Hematopoietic multipotent progenitor cell treated with erythropoietin and hydrocortisone succinate and interleukin-3 and kit ligand, for 6 days (in vitro differentiated cells): ENCODE measurements around the gene LMCD1.

ENCODE experiments used
- DNase-seq: peaks from one replicate; pipeline ENCODE4 v3.0.0-alpha.2; 2015

The LMCD1 gene, protein sequence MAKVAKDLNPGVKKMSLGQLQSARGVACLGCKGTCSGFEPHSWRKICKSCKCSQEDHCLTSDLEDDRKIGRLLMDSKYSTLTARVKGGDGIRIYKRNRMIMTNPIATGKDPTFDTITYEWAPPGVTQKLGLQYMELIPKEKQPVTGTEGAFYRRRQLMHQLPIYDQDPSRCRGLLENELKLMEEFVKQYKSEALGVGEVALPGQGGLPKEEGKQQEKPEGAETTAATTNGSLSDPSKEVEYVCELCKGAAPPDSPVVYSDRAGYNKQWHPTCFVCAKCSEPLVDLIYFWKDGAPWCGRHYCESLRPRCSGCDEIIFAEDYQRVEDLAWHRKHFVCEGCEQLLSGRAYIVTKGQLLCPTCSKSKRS

GRCh38 chr3:8501371-8502131 lies at the start of gene LMCD1:
LMCD1 (plus strand) TSS chr3:8501823; CDS start chr3:8501939, 116 bp downstream.
- peak; percentile 84 for DNase-seq

GRCh38 chr3:8452112-8452511 lies 49.5 kb upstream of the LMCD1 start:
- no peak for DNase-seq

DNA sequence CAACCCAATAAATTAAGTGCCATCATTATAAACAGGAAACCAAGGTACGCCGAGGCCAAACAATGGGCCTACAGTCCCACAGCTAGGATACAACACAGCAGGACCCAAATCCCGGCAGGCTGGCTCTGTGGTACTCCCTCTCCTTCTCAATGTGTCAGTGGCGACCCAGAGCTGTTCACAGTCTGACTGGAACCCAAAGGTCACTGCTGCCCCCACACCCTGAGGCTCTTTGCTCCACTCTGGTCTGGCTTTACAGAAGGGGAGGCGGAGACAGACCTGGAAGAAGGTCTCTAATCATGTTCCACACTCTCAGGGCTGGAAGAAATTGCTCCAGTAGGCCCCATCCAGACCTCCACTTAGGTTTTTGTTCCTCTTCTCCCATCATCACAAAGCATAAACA lies 48.5 kb upstream of the LMCD1 start:
- no peak for DNase-seq

DNA sequence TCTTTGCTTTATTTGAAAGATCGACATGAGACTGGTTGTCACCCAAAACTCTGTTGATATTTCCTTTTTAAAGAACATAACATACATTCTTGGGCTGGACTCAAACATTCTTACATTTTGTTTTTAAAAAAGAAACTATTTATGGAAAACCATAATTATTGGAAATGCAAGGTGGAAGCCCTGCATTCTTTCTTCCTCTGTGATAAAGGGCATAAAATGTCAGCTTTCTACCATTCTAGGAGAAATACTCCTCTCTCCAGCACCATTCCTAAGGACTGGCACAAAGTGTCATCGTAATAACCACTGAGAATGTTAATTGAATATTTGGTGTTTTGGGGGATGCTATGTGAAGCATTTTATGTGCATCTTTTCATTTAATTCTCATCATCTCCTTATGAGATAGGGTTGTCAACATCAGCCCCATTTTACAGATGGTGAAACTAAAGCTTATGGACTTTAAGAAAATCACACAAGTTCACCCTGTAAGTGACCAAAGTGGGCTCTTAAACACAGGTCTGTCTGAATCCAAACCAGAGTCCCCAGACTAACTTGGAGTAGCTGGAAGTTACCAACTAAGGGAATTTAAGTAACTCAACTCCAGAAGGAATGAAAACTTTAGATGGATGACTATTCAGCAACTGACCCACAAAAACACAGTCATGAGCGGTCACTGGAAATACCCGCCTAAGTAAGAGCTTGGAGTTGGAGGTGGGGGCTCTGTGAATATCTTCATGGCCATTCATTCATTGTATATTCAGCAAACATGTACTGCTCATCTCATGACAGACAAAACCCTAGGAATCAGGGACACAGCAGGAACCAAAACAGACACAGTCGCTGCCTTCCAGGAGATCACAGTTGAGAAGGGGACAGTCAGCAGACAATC lies 45.9 kb upstream of the LMCD1 start:
- no peak for DNase-seq

DNA sequence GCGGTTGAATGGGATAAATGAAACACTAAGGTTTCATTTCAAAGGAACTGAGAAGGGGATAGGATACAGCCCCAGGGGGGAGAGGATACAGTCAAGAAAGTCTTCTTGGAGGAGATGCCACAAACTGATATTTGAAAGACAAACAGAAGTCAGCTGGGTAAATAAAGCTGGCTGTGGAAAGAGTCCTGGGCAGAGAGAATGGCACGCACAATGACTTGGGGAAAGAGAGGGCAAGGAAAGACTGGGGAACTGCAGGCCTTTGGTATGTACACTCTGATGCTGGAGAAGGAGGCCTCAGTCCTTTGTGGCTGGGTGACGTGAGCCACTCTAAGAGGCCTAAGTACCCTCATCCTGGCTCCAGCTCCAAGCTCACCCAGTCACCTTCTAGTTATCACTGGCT lies 45.2 kb upstream of the LMCD1 start:
- DNase-seq, result no peak

DNA sequence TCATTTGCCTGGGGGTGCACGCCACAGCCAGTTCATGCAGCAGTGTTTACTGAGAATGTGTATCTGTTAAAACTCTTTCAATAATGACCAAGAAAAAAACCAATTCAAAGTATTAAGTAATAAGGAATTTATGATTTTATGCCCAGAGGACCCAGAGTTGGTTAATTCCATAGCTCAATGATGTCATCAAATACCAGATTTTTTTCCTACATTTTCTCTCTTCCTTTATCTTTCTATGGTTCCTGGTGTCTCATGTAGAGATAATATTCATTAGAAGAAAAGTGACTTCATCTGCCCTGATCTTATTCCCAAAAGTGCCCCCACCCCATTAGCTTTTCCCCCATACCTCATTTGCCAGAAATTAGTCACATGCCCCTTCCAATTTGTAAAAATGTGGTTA lies 44.6 kb upstream of the LMCD1 start:
- DNase-seq, result no peak

- no peak for DNase-seq
Measured at GRCh38 chr3:8458238-8458661, 43.4 kb upstream of the LMCD1 start.

- no peak for DNase-seq
Measured at GRCh38 chr3:8458711-8459110, 42.9 kb upstream of the LMCD1 start.

DNA sequence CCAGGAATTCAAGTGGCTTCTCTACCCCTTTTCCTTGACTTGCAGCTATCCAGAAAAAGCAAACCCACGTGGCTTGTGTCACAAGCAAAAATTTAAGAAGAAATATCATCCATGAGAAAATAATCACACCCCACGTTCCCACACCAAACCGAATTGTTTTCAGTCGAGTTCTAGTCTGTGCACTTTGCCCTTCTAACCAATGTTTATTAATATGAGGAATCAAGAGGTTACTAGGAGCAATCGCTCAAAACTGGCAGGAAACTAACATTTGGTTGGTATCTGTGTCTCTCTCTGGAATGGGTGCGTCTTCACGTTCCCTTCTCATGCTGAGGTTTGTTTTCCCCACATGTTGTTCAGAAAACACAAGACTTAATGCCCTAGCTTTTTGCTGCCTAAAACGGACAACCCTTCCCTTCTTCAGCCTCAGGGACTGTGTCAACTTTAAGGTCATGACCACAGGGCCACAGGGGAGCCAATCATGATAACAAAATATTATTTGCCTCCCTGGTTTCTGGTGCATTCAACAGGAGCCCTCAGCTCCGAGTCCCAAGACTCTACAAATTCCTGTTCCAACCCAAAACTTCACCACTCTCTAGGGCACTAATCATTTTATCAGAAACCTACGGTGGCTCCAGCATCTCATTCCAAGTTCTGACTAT lies 41.4 kb upstream of the LMCD1 start:
- DNase-seq, result no peak

GRCh38 chr3:8460815-8461456 lies 40.7 kb upstream of the LMCD1 start:
- DNase-seq, result no peak

DNA sequence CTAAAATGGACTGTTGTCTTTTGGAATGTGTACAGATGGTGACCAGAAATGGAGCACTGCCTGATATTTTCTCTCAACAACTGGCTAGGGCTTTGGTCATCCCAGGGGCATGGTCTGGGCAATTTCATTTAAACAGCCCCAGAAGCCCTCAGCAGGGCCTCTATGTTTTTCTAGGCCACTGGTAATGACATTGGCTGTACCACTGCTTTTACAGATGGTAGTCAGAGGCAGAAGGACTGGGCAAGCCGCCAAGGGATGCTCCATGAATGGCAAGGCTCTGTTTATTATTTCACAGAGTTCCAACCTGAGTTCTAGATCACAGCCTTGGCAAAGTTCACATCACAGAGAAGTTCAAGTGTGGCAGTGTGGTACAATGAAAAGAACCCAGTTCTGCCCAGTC lies 37.0 kb upstream of the LMCD1 start:
- no peak for DNase-seq

DNA sequence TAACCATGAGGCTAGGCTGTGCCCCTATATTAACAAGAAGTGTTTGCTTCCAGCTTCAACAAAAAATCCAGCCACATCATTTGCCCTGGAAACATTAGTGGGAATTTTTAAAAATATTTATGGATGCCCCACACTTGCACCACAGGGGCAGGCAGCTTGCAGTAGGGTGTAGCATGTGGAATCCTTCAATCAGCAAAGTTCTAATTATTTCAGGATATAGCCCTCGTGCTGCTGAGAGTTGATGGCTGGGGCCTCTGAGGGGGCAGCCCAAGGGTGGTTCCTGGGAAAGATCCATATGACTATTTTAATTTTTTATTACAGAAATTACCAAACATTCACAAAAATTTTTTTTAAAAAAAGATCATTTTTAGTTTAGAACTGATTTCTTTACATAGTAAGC lies 35.1 kb upstream of the LMCD1 start:
- no peak for DNase-seq

DNA sequence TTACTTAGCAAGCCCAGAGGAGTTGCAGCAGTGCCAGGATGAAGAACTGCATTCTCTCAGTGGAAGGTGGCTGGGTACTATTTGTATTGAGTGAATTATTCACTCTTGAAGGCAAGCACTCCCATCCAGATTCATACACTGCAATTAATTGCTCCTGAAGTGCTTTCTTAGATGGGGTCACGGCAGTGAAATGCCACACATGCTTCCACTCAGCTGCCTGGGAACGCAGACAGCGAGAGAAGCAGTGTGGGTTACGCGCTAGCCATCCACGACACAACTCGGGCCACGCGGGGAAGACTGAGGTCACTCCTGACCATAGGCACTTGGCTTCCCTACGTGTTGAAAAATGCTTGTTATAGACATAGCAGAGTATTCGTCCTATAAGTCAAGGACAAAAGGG lies 30.8 kb upstream of the LMCD1 start:
- no peak for DNase-seq

GRCh38 chr3:8472549-8472948 lies 29.1 kb upstream of the LMCD1 start:
- no peak for DNase-seq

DNA sequence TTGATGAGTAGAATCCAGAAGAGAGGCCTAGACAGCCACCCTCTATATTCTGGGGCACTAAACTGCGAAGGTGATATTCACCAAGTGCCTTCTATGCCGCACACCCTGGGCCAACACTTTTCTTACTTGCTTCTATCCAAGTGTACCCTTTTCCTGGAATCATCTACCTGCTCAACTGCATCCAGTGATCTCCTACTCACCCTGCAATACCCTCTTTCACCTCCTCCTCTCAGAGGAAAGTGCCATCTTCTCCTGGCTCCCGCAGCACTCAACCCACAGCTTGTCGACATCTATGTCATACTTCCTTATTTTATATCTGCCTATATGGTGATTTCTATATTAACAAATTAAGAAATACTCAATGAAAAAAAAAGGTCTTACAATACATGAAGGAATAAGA lies 28.6 kb upstream of the LMCD1 start:
- no peak for DNase-seq

GRCh38 chr3:8473990-8474389 lies 27.6 kb upstream of the LMCD1 start:
- no peak for DNase-seq

DNA sequence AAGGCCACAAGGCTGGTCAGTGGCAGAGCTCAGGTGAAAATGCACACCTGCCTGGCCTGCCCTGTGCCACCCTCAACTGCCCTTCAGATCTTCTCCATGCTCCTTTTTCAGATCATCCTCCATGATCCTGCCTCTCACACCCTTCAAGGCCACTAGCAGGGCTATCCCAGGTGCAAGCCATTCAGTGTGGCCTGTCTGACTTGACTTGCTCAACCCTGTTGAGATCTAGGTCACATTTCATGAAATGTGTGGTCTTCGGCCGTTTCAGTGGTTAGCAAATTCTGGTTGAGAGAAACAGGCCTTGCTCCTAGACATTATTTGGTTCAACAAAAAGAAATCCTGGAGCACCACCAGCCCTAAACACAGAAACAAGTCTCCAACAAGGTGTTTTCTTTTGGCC lies 26.6 kb upstream of the LMCD1 start:
- no peak for DNase-seq

DNA sequence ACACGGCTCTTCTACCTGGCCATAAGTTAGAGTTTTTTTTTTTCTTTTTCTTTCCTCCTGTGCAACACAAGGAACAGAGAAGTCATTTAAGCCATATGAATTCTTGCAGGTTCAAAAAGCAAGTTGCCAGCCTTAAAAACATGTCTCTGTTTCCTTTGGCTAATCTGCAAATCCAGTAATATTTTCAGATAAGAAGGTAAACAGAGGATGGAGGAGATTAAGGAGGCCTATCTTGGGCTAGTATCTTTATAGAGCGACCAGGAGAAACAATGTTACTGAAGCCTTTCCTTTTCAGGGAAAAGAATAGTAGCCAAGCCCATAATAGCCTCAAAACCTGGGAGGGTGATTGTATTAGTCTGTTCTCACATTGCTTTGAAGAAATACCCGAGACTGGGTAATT lies 20.9 kb upstream of the LMCD1 start:
- DNase-seq, result no peak

GRCh38 chr3:8481380-8481779 lies 20.2 kb upstream of the LMCD1 start:
- no peak for DNase-seq

GRCh38 chr3:8482263-8482662 lies 19.4 kb upstream of the LMCD1 start:
- DNase-seq, result no peak

DNA sequence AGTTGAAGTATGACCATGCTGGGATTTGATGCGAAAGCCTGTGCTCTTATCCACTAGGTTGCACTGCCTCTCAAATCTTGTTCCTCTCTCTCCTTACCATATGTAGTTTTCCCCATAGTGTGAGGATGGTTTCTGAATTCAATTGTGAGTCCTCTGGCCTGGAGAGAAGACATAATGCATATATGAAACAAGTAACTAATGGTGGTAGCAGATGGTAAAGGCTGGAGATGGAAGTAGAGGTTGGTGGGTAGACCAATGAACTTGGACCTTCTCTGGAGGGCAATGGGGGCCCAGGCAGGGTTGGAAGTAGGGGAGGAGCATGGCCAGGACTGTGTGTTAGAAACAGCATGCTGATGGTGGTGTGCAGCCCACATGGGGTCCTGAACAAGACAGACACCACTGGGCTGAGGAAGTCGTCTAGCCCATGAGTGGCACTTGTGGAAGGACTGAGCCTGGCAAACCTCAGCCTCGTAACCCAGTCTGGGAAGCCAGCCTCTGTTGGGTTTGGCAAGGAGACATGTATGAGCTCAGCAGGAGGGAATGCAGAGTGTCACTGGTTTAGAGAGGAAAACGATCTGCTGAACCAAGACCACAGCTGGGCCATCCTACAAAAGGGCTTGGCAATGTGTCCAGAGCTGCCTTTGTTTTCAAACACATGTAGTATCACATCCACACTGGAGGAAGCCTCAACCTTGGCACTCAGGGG lies 18.5 kb upstream of the LMCD1 start:
- no peak for DNase-seq
